GM21529 (cell line): ENCODE measurements around the gene TMEM165.
A peak's percentile ranks its signal among the peaks of the same experiment; 100 is the strongest.
"Not testable (repeated sequence)": the region's sequence is repeated elsewhere in the genome, so short reads cannot be mapped to it uniquely, and the experiment has no call there.

Experiments used
- ATAC-seq: cut with Tn5 transposase; IDR thresholded peaks from one replicate; pipeline ENCODE4 v1.9.1; 2021; ENCODE audit not compliant: unreplicated experiment

Gene TMEM165

GRCh38 chr4:55395529-55396307 is at the start of gene TMEM165:
Gene TMEM165, plus strand, starts transcription at chr4:55395957. Its CDS starts 233 bp downstream, at chr4:55396190.
- peak; percentile 91 for ATAC-seq

GRCh38 chr4:55345980-55346850 is 49.5 kb upstream of the TMEM165 start, which contains the start of gene SRD5A3:
Gene SRD5A3, plus strand, starts transcription at chr4:55346242. Its CDS starts 95 bp downstream, at chr4:55346337.
- peak; percentile 93 for ATAC-seq

DNA sequence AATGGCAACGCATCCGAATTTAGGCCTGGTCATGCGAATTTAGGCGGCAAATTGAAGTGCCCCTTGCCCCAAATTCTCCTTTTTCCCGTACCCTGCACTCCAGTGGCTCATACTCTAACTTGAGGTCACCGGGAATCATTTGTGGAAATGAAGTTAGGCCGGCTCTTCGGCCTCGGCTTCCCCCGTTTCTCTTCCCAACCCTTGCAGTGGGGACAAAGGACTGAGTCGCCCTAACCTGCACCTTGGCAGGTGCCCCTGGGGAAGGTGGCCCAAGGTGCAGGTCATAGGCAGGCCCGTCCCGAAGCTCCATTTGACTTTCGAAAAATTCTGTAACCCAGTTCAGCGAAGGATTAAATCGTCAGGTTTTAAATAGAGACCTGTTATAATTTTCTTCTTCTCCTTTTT is 48.9 kb upstream of the TMEM165 start:
- ATAC-seq: no peak

GRCh38 chr4:55347610-55348228 is 48.0 kb upstream of the TMEM165 start:
- no peak for ATAC-seq

GRCh38 chr4:55348466-55348865 is 47.3 kb upstream of the TMEM165 start:
- no peak for ATAC-seq

- ATAC-seq: not testable (repeated sequence)
These were observed 44.9 kb upstream of the TMEM165 start for GRCh38 chr4:55350870-55351269.

- no peak for ATAC-seq
These were observed 43.9 kb upstream of the TMEM165 start for GRCh38 chr4:55351824-55352223.

GRCh38 chr4:55352726-55353125 is 43.0 kb upstream of the TMEM165 start:
- no peak for ATAC-seq

- ATAC-seq: not testable (repeated sequence)
These were observed 42.5 kb upstream of the TMEM165 start for GRCh38 chr4:55353228-55353747.

- ATAC-seq: no peak
These were observed 41.1 kb upstream of the TMEM165 start for GRCh38 chr4:55354648-55355047.

GRCh38 chr4:55355555-55355954 is 40.2 kb upstream of the TMEM165 start:
- no peak for ATAC-seq

DNA sequence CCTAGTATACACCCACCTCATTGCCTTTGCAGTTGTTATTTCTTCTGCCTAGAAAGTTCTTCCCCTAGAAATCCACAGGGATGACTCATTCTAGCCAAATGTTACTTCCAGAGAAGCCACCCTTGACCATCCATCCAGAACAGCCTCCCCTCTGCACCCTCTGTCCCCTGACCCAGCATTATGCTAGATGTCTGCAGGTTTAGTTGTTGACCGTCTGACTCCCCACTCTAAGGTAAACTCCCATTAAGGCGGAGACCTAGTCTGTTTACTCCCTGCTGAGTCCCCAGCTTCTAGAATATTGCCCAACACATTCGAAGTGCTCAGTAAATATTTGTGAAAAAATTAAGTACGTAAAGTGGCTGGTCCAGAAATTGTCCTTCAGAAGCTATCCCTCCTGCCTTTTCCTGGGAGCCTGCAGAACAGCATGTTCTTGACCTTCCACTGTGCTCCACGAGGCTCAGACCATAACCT is 38.7 kb upstream of the TMEM165 start:
- no peak for ATAC-seq

DNA sequence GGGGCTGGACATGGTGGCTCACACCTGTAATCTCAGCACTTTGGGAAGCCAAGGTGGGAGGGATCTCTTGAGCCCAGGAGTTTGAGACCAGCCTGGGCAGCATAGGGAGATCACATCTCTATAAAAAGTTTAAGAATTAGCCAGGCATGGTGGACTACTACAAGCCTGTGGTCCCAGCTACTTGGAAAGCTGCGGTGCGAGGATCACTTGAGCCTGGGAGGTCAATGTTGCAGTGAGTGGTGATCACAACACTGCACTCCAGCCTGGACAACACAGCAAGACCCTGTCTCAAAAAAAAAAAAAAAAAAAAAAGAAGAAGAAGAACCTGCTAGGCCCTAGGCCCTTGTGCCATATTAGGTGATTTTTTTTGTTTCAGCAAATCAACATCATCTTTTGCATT is 37.5 kb upstream of the TMEM165 start:
- no peak for ATAC-seq

DNA sequence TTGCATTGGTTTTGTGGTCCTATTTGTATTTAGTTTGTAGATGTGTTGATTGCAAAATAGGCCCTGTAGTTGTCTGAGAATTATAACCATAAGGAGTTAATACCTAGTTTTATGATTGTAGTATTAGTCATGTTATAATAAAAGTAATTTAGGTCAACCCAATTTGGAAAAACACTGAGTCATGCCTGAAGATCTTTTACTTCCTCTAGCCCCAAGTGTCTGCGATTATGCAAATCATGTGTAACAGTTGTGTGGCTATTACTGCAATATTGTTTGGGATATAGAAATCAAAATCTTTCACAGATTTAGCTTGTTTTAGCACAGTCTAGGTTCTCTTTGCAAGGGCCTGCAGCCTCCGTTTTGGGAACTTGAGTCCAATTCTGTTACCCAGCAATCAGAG is 37.1 kb upstream of the TMEM165 start:
- peak; percentile 84 for ATAC-seq

GRCh38 chr4:55359397-55359916 is 36.3 kb upstream of the TMEM165 start:
- no peak for ATAC-seq

- not testable (repeated sequence) for ATAC-seq
These were observed 32.8 kb upstream of the TMEM165 start for GRCh38 chr4:55362938-55363337.

DNA sequence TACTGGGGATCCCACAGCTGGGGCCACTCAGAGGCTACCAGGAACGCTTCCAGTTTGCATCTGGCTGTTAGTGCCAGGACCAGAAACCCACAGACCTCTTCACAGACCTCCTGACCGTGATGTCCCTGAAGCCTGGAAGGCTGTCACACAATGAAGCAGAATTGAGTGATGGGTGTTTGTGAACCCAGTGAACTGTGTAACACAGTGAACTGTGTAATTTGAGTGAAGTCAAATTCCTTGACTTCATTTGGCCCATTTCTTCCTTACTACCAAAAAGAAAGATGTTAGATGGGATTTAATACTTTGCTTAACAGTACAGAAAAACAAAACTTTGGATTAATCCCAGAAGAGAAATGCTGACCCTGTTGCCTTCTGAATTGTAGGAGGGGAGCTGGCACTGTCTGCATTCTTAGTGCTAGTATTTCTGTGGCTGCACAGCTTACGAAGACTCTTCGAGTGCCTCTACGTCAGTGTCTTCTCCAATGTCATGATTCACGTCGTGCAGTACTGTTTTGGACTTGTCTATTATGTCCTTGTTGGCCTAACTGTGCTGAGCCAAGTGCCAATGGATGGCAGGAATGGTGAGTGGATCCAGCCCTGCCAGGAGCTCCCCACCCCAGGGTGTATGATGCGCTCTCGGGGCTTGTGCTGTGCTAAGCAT is 31.9 kb upstream of the TMEM165 start:
- no peak for ATAC-seq

GRCh38 chr4:55364691-55365344 is 30.9 kb upstream of the TMEM165 start:
- ATAC-seq: no peak

- no peak for ATAC-seq
These were observed 30.4 kb upstream of the TMEM165 start for GRCh38 chr4:55365345-55365728.

- ATAC-seq: no peak
These were observed 29.1 kb upstream of the TMEM165 start for GRCh38 chr4:55366621-55367020.
